Fibroblast of the aortic adventitia (primary cell): Measurements from ENCODE around the gene RMND5A. TPM values are rescaled to one million over a fixed set of nuclear protein-coding genes. Genes with fewer than 3 reads are reported as not detected.

Source experiments
- DNase-seq: peaks from one replicate; pipeline ENCODE4 v3.0.0-alpha.2; 2010; ENCODE audit warnings: low read depth
- H3K4me3 ChIP-seq: 2 replicates; pipeline ENCODE4 v1.5.1; 2011; ENCODE audit warnings: low read depth, mild to moderate bottlenecking, control low read depth, low read length, moderate library complexity
- total RNA-seq: library from RNA; depleted of rRNA; stranded (reverse); fragments of >200 nt; gene quantifications from 2 replicates; pipeline ENCODE4 v1.2.3, GENCODE V29; 2012; ENCODE audit warnings: low replicate concordance
- TF ChIP-seq, protein P1 (sequence below): IDR thresholded peaks from 2 replicates; pipeline ENCODE4 v1.5.1; 2011; ENCODE audit warnings: mild to moderate bottlenecking, low read length, control low read depth, inconsistent platforms; ENCODE audit not compliant: insufficient read depth

The RMND5A gene
- total RNA-seq, 1 donor = 20.2 TPM

DNA sequence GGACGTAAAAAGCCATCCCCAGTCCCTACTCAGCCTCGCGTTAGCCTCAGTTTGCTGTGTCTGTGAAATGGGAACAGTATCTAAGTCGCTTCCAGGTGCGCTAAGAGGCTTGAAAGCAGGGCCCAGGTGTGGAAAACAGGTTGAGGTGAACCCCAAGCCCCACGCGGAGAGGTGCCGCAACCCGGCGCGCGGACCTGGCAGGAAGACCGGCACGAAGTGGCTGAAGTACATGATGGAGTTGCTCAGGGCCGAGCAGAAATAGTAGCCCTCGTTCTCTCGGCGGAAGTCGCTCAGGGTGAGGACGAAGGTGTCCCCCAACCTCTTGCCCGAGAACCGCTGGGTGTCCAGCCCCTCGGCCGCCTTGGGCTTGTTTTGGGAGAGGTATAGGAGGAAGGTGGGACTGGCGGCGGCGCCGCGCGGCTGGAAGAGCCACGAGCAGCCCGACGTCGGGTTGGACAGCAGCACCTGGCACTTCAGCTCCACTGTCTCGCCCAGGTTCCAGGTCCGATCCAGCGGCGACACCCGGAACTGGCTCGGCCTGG lies 70.1 kb downstream of the RMND5A start:
- DNase-seq = no peak
- TF ChIP-seq, protein P1, sequence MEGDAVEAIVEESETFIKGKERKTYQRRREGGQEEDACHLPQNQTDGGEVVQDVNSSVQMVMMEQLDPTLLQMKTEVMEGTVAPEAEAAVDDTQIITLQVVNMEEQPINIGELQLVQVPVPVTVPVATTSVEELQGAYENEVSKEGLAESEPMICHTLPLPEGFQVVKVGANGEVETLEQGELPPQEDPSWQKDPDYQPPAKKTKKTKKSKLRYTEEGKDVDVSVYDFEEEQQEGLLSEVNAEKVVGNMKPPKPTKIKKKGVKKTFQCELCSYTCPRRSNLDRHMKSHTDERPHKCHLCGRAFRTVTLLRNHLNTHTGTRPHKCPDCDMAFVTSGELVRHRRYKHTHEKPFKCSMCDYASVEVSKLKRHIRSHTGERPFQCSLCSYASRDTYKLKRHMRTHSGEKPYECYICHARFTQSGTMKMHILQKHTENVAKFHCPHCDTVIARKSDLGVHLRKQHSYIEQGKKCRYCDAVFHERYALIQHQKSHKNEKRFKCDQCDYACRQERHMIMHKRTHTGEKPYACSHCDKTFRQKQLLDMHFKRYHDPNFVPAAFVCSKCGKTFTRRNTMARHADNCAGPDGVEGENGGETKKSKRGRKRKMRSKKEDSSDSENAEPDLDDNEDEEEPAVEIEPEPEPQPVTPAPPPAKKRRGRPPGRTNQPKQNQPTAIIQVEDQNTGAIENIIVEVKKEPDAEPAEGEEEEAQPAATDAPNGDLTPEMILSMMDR = no peak
- H3K4me3 ChIP-seq = no peak overlapping the region

DNA sequence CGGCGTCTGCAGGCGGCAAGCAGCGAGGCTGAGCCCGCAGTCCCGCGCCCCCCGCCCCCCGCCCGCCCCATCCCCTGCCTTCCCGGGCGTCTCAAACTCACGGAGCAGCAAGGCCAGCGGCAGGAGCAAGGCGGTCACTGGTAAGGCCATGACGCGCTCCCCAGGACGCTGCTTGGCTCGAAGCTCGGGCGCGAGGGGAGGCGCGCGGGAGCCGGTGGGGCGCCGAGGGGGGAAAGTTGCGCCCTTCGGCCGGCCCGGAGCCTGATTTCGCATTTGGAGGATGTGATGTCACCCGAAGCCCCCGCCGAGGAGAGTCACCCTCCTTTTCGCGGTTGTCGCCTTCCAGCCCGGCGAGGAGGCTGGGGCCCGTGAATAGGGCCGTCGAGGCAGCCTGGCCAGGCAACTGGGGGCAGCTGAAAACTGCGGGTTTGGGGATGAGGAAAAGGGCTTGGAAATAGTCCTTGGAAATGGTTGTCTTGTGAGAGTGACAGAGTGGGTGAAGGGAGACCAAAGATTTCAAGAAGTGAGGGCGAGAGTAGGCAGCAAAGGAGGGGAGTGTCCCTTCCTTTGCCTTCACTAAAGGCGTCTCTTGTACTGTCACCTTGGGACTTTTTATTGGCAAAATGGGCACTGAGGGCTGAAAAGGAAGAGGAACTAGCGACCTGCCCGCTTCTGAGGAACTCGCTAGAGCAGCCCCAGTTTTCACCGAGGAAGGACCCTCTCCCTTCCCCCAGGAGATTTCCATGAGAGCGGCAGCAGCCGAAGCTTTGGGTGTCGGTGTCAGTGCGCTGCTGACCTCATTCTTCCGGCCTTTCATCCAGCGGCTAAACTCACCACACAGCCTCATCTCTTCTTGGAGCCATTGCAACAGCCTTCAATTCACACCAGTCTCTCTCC lies 70.8 kb downstream of the RMND5A start, which contains the start of gene CD8A:
Gene CD8A, minus strand, starts transcription at position 238 of the 897 bp plus-strand sequence. Its CDS starts 88 bp downstream, at position 150.
- TF ChIP-seq, protein P1 = no peak
- H3K4me3 ChIP-seq = no peak within 1 kb of the TSS
- peak; percentile 18 for DNase-seq

DNA sequence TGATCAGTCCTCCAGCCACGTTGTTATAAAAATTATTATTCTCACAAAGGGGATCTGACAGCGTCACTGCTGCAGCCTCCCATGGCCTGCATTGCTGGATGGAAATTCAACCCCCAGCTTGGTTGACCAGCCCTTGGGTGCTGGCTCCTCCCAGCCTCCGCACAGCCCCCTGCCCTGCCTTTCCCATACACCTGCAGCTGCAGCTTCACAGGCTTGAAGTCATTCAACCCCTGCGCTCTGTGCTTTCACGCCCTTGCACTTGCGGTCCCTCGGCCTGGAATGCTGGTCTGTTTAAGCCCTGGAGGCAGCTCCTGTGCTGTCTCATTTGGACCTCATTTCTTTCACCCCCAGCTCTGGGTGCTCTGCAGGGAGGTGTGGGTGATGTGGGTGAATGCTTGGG lies 71.5 kb downstream of the RMND5A start:
- DNase-seq = no peak
- no peak overlapping the region for H3K4me3 ChIP-seq
- TF ChIP-seq, protein P1 = no peak

DNA sequence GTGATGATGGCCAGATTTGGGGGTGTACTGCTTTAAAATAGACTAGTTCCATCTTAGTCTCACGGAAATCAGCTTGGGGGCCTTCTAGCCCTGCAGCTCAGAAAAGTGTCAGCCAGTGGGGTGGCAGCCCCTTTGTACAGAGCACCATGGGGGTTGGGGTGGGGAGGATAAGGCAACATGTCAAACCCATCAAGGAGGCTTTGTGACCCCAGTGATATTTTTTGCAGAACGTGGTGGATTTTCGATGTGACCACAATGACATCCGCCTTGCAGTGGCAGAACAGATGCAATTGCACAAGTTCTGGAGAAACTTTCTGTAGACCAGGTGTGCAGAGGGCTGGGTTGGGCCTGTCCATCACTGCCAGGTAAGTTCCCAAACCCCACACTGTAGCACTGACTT lies 73.7 kb downstream of the RMND5A start:
- TF ChIP-seq, protein P1 = no peak
- DNase-seq = no peak
- no peak overlapping the region for H3K4me3 ChIP-seq

DNA sequence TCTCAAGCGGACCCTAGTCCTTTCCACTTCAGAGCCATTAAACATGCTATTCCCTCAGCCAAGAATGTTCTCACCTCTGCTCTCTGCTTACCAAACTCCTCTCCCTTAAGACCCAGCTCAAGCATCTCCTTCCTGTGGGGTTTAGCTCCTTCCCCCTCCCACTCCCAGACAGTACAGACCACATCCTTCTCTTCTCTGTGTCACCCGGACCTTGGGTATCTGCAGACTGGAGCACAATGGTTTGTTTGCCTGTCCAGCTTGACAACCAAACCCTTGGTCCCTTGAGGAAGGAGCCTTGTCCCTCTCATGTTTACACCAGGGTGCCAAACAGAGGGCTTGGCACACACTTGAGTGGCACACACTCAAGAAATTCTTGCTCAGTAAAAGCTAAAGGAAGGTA lies 74.8 kb downstream of the RMND5A start:
- TF ChIP-seq, protein P1 = no peak
- no peak for DNase-seq
- H3K4me3 ChIP-seq = no peak overlapping the region

DNA sequence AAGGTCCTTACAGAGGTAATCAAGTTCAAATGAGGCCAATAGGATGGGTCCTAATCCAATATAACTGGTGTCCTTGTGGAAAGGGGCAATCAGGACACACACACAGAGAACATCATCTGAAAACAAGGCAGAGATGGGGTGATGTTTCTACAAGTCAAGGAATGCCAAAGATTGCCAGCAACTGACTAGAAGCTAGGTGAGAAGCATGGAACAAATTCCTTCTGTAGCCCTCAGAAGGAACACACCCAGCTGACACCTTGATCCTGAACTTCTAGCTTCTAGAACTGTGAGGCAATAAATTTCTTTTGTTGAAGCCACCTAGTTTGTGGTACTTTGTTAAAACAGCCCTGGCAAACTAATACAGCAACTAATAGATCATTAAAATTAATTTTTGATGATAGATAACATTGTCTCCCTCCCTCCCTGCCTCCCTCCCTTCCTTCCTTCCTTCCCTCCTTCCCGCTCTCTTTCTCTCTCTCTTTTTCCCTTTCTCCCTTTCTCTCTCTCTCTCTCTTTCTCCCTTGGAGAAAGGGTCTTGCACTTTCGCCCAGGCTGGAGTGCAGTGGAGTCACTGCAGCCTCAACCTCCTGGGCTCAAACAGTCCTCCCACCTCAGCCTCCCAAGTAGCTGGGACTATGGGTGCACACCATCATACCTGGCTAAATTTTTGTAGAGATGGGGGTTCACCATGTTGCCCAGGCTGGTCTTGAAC lies 80.9 kb downstream of the RMND5A start:
- H3K4me3 ChIP-seq = no peak overlapping the region
- TF ChIP-seq, protein P1 = no peak
- DNase-seq = no peak
